ENCODE data around the gene MCAM. TPM values are rescaled to one million over a fixed set of nuclear protein-coding genes. Genes with fewer than 3 reads are reported as not detected.

MCAM gene
- total RNA-seq, 4 donors from 2014 or later, result 103 to 198 (median 183) TPM

DNA sequence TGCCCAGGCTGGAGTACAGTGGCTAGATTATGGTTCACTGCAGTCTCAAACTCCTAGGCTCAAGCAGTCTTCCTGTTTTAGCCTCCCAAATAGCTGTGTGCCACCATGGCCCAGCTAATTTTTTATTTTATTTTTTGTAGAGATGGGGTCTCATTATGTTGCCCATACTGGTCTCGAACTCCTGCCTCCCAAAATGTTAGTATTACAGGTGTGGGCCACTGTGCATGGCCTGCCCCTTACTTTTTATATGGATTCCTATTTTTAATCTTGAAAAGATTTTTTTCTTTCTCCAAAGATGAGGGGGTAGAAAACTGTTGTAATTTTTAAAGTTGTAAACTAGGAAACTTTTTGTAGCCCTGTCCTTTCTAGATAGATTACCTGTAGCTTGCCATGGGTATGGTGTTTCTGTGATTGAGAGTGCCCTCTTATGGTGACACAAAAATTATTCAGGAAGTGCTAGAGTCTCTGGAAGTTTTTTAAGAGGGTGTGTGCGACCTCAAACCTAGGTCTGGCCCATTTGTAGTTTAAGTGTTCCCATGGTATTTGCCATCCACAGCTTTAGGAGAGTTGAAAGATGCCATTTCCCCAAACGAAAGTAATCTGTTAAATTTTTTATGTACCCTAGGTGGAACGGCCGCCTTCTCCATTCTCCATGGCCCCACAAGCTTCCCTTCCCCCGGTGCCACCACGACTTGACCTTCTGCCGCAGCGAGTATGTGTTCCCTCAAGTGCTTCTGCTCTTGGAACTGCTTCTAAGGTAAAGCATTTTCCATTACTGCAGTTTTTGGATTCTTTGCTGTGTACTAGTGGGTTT is 32.4 kb downstream of the MCAM start:
- 74 to 76% methylated on average over 9 of the region's 9 CpGs for WGBS, 2 donors
- no peak for TF ChIP-seq CTCF (IDR thresholded peaks at IDR 0.05)
- intact Hi-C loops (cut with DNase I; ENCODE audit: low total_unique reads), result no loop called here
- no peak for DNase-seq (ENCODE audit: low spot score in 2 of 2)
- H3K4me3 ChIP-seq (ENCODE audit: low read depth, poor library complexity, severe bottlenecking), result no peak overlapping the region

GRCh38 chr11:119282495-119282894 is 34.4 kb downstream of the MCAM start:
- DNase-seq (ENCODE audit: low spot score in 2 of 2), result no peak
- 88 to 93% methylated on average over 7 of the region's 7 CpGs for WGBS, 2 donors
- intact Hi-C loops (cut with DNase I; ENCODE audit: low total_unique reads), result no loop called here
- H3K4me3 ChIP-seq (ENCODE audit: low read depth, poor library complexity, severe bottlenecking), result no peak overlapping the region
- no peak for TF ChIP-seq POLR2A (IDR thresholded peaks at IDR 0.05)
- no peak for TF ChIP-seq CTCF (IDR thresholded peaks at IDR 0.05)

DNA sequence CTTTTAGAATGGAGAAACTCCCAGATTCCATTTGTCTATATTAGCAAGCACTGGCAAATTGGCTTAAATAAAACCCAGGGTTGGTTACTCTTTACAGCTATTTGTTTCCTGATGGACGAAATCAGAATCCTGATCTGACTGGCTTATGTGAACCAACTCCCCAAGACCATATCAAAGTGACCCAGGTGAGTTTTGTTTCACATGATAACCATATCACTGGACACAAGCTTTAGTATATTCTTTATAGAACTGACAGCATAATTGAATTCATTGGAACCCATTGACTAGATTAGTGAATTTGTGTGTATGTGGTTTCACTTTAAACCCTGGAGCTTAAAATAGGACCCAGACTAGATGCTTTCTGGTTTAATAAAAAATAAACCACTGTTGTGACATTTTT is 39.3 kb downstream of the MCAM start:
- intact Hi-C loops (cut with DNase I; ENCODE audit: low total_unique reads), result no loop called here
- TF ChIP-seq CTCF (IDR thresholded peaks at IDR 0.05) (no peak), POLR2A (IDR thresholded peaks at IDR 0.05) (no peak)
- 92 to 100% methylated on average over 1 of the region's 1 CpG for WGBS, 2 donors
- no peak for DNase-seq (ENCODE audit: low spot score in 2 of 2)
- no peak overlapping the region for H3K4me3 ChIP-seq (ENCODE audit: low read depth, poor library complexity, severe bottlenecking)

- no peak overlapping the region for H3K4me3 ChIP-seq (ENCODE audit: low read depth, poor library complexity, severe bottlenecking)
- WGBS, 2 donors, result 91 to 92% methylated on average over 6 of the region's 6 CpGs
- no peak for TF ChIP-seq POLR2A (IDR thresholded peaks at IDR 0.05)
- no peak for DNase-seq (ENCODE audit: low spot score in 2 of 2)
- intact Hi-C loops (cut with DNase I; ENCODE audit: low total_unique reads), result no loop called here
Measured at GRCh38 chr11:119273721-119274120, 43.2 kb downstream of the MCAM start.

DNA sequence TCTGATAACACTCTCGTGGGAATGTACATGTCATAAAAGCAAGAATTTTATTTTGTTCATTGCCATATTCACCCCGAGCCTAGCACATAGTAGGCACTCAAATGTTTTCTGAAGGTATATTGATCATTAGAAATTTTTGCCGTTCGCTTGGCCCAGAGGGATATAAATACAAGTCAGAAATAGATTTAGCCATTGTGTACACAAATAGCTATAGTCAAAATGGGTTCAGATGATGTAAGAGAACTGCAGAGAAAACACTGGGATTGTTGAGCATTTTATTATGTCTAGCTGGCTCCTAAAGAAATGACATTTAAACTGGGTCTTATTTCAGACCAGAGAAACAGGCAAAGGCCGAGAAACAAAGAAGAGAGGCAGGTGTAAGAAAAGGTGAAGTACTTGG is 49.3 kb downstream of the MCAM start:
- DNase-seq (ENCODE audit: low spot score in 2 of 2), result no peak
- WGBS, 2 donors, result 81 to 84% methylated on average over 5 of the region's 5 CpGs
- TF ChIP-seq CTCF (IDR thresholded peaks at IDR 0.05), result no peak
- no peak for TF ChIP-seq POLR2A (IDR thresholded peaks at IDR 0.05)
- no peak overlapping the region for H3K4me3 ChIP-seq (ENCODE audit: low read depth, poor library complexity, severe bottlenecking)
- intact Hi-C loops (cut with DNase I; ENCODE audit: low total_unique reads), result no loop called here

DNA sequence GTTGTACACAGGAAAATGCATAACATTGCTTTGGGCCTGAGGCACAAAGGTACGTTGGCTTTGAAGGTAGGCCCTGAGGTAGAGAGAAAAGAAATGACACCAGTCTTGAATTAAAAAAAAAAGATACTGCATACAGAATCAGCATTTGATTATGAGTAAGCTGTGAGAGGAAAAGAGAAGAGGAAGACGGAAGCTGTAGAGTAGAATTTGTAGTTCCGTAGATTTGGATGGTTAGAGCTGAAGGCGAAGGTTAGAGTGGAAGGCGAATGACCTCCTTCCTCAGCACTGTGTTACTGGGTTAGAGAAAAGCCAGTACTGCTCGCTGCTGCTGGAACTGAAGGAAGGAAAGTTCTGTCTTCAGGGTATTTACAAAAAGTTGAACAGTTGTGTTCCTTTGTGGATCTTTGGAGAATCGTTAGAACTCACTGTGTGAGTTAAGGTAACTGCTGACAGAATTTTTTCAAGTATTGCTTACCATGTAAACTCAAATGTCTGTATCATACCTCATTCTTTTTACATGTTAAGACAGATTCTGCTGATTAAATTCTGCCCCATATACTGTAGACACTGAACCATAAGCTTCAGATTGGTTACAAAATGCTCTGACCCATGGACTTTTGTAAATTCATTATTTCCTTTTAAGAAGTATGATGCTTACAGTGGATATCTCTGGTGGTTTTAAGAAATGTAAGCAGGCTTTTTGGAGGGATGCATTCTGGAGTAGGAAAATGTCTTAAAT is 50.2 kb downstream of the MCAM start:
- H3K4me3 ChIP-seq (ENCODE audit: low read depth, poor library complexity, severe bottlenecking), result no peak overlapping the region
- no peak for TF ChIP-seq POLR2A (IDR thresholded peaks at IDR 0.05)
- 76 to 78% methylated on average over 7 of the region's 7 CpGs for WGBS, 2 donors
- intact Hi-C loops (cut with DNase I; ENCODE audit: low total_unique reads), result no loop called here
- DNase-seq (ENCODE audit: low spot score in 2 of 2), result no peak
